HepG2 (cell line): ENCODE results near the gene SNX27.

Source experiments
- BHLHE40 ChIP-seq: IDR thresholded peaks from 2 replicates; pipeline ENCODE4 v1.6.1; 2011; ENCODE audit warnings: low read length, improper control_type of control experiment
- CREB1 ChIP-seq, 2 experiments: fragments of 450-650 bp in 1 of 2; IDR thresholded peaks; 2 replicates each; pipeline ENCODE4 v1.6.1; 2016 to 2017; ENCODE audit warnings: control low read depth in 1 of 2, mild to moderate bottlenecking in 1 of 2, missing compliant biosample characterization in 1 of 2, missing genetic modification characterization in 1 of 2
- CTCF ChIP-seq: sonication (generic); formaldehyde crosslinking; IDR thresholded peaks from 2 replicates; pipeline ENCODE4 v1.5.0; 2020; ENCODE audit warnings: mild to moderate bottlenecking, missing genetic modification reagents, moderate library complexity
- EP300 ChIP-seq, 3 experiments: sonication (generic) in 1 of 3; formaldehyde crosslinking in 1 of 3; IDR thresholded peaks; 2 replicates each; pipeline versions ENCODE4 v1.5.1 to v1.6.1; 2011 to 2020; ENCODE audit warnings: low read depth in 2 of 3, low read length in 2 of 3, borderline replicate concordance in 1 of 3, improper control_type of control experiment in 1 of 3, mild to moderate bottlenecking in 1 of 3, missing genetic modification reagents in 1 of 3, moderate library complexity in 1 of 3
- FIP1L1 ChIP-seq: fragments of 200-400 bp; formaldehyde crosslinking; IDR thresholded peaks from 2 replicates; pipeline ENCODE4 v1.6.1; 2018; ENCODE audit warnings: low read depth, mild to moderate bottlenecking, low read length, moderate library complexity, borderline replicate concordance; ENCODE audit not compliant: insufficient read depth
- JUND ChIP-seq: sonication (generic); formaldehyde crosslinking; IDR thresholded peaks from 2 replicates; pipeline ENCODE4 v1.8.0; 2022; ENCODE audit warnings: mild to moderate bottlenecking, missing genetic modification reagents
- NFRKB ChIP-seq: fragments of 450-650 bp; IDR thresholded peaks from 2 replicates; pipeline ENCODE4 v1.6.1; 2017
- NR2F2 ChIP-seq: IDR thresholded peaks from 2 replicates; pipeline ENCODE4 v1.6.1; 2012; ENCODE audit warnings: low read depth, inconsistent platforms, borderline replicate concordance
- ZBTB33 ChIP-seq: sonication (generic); formaldehyde crosslinking; IDR thresholded peaks from 2 replicates; pipeline ENCODE4 v1.4.0; 2020; ENCODE audit warnings: missing genetic modification reagents
- ZNF205 ChIP-seq: IDR thresholded peaks from 2 replicates; pipeline ENCODE4 v1.6.1; 2018; ENCODE audit warnings: missing biosample characterization, missing genetic modification reagents
- ZNF512B ChIP-seq: sonication (generic); formaldehyde crosslinking; IDR thresholded peaks from 2 replicates; pipeline ENCODE4 v1.5.1; 2020; ENCODE audit warnings: missing genetic modification reagents, mild to moderate bottlenecking, borderline replicate concordance
- TF ChIP-seq, protein P1 (sequence below): sonication (generic); formaldehyde crosslinking; IDR thresholded peaks from 2 replicates; pipeline ENCODE4 v1.4.0; 2020; ENCODE audit warnings: mild to moderate bottlenecking, missing genetic modification reagents

- TF ChIP-seq CTCF (no peak), BHLHE40 (no peak), NFRKB (no peak), FIP1L1 (no peak), EP300 (IDR thresholded peaks at IDR 0.05; ENCODE audit: low read depth in 2 of 2, low read length in 2 of 2) (no peak), EP300 (CRISPR knock-in tag; IDR thresholded peaks at IDR 0.05; ENCODE audit: borderline replicate concordance) (no peak), ZBTB33 (CRISPR knock-in tag) (no peak), JUND (no peak), ZNF512B (CRISPR knock-in tag) (no peak), CREB1 (IDR thresholded peaks at IDR 0.05) (no peak), CREB1 (CRISPR knock-in tag; IDR thresholded peaks at IDR 0.05) (no peak), NR2F2 (no peak), ZNF205 (CRISPR knock-in tag) (no peak)
- TF ChIP-seq, protein P1, sequence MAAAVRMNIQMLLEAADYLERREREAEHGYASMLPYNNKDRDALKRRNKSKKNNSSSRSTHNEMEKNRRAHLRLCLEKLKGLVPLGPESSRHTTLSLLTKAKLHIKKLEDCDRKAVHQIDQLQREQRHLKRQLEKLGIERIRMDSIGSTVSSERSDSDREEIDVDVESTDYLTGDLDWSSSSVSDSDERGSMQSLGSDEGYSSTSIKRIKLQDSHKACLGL (CRISPR knock-in tag): no peak
These were observed 70.1 kb downstream of the SNX27 start for GRCh38 chr1:151681923-151682322.
